Subcutaneous adipose tissue (tissue), 4 donors: Measurements from ENCODE around the gene LRRC47. TPM values are rescaled to one million over a fixed set of nuclear protein-coding genes. Genes with fewer than 3 reads are reported as not detected.

ENCODE experiments used
- CTCF ChIP-seq: fragments of 450-650 bp; IDR thresholded peaks from one replicate; pipeline ENCODE4 v1.5.1; 2016; ENCODE audit warnings: low read depth, mild to moderate bottlenecking, control low read depth, antibody characterized with exemption, moderate library complexity
- total RNA-seq, 4 donors: library from RNA; depleted of rRNA; stranded (reverse); fragments of >200 nt; gene quantifications; one replicate each; pipeline ENCODE4 v1.1.0, GENCODE V29; 2016

Gene LRRC47
- total RNA-seq, 4 donors from 2014 or later: 17.7 to 42.0 (median 22.3) TPM

GRCh38 chr1:3787745-3788605, 8.3 kb downstream of the LRRC47 start:
- TF ChIP-seq CTCF: no peak

GRCh38 chr1:3787349-3787715, 9.0 kb downstream of the LRRC47 start:
- no peak for TF ChIP-seq CTCF

DNA sequence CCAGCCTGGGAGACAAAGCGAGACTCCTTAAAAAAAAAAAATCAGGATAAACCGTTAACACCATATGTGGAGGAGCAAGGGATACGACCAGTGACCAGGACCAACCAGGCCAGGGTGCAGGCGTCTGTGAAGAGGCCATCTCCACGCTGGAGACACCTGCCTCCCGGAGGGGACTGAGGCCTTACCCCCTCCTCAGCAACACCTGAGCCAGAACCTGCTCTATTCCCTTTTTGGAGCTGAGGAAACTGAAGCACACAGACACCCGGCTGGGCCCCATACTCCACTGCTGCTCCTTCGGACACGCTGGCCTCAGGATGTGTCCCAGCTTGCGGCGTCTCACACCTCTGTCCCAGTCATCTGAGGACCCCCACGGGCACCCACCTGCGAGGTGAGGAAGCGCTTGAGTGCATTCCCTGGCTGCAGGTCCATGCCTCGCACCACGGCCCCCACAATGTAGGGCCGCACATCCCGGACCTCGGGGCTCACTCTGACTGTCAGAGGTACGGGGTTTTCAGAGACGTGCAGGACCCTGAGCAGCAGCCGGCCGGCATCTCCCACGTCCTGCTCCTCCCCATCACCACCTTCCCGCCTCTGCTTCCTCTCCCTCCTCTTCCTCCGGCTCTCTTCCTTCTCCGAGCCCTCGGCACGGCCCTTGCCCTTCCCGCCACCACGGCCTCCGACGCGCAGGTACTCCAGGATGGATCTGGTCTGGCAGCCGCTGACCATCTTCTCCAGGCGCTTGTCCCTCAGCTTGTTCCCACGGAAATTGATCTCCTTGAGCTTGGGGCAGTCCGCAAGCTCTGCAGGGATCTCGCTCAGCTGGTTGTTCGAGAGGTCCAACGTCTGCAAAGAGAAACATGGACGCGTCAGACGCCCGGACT, 9.6 kb downstream of the LRRC47 start:
- TF ChIP-seq CTCF: no peak

GRCh38 chr1:3785456-3786157, 10.7 kb downstream of the LRRC47 start:
- no peak for TF ChIP-seq CTCF

- TF ChIP-seq CTCF: no peak
These were observed 11.3 kb downstream of the LRRC47 start for GRCh38 chr1:3785045-3785444.

DNA sequence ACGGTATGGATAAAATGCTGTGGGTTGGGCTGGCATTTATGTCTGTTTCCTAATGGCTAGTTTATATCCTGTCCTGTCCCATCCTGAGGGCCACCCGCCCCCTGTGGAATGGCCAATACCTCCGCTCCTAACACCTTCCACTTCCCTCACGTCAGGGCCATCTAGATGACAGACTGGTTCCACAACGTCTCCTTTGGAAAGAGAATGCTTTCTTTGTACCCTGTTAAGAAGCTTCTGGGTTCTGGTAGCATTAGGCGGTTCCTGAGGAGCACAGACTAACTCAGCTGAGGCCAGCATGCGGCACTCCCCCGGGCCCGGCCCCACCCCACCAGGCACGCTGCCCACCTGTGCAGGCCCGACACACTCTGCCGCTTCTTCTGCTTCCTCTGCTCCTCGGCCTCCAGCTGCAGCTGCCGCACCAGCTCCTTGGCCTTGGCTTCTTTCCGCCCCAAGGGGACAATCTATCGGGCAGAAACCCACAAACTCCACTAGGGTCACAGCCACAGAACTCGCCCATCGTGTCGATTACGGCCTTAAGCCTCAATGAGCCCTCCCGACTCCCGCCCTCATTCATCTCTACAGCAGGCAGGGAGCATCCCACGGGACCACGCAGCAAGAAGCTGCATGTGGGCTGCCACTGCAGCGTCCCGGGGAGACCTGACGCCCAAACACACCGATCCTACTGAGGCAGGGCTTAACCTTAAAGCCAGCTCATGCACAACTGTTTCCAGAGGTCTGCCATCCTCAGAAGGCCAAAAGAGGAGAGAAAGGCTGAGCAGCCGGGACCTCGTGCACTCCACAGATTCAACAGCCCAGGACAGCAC, 12.4 kb downstream of the LRRC47 start:
- TF ChIP-seq CTCF: no peak
